Lower leg skin (tissue), 3 donors: Measurements from ENCODE around the gene YAE1.

Experiments used
- CTCF ChIP-seq, 3 donors: fragments of 450-650 bp; IDR thresholded peaks; one replicate each; pipeline ENCODE4 v1.5.1; 2016; ENCODE audit warnings: antibody characterized with exemption in 3 of 3, mild to moderate bottlenecking in 3 of 3, moderate library complexity in 2 of 3
- POLR2A ChIP-seq, 2 donors: fragments of 450-650 bp; IDR thresholded peaks; one replicate each; pipeline ENCODE4 v1.6.1; 2016 to 2017; ENCODE audit warnings: antibody characterized with exemption in 2 of 2, mild to moderate bottlenecking in 1 of 2, moderate library complexity in 1 of 2

- TF ChIP-seq CTCF (IDR thresholded peaks at IDR 0.05) (no peak), POLR2A (IDR thresholded peaks at IDR 0.05) (no peak)
These were observed 42.1 kb downstream of the YAE1 start for GRCh38 chr7:39608278-39608677.
